GM21619 (cell line): ENCODE measurements around the gene CENPX.
"Not testable (repeated sequence)": the region's sequence is repeated elsewhere in the genome, so short reads cannot be mapped to it uniquely, and the experiment has no call there.

Source experiments
- ATAC-seq: cut with Tn5 transposase; IDR thresholded peaks from one replicate; pipeline ENCODE4 v1.9.1; 2021; ENCODE audit not compliant: unreplicated experiment

CENPX gene

GRCh38 chr17:82039695-82040299, 17.1 kb upstream of the CENPX start:
- no peak for ATAC-seq

GRCh38 chr17:82038796-82039409, 16.2 kb upstream of the CENPX start:
- ATAC-seq = not testable (repeated sequence)

- no peak for ATAC-seq
These were observed 15.2 kb upstream of the CENPX start for GRCh38 chr17:82037889-82038195.

- ATAC-seq = peak; percentile 88
These were observed 14.6 kb upstream of the CENPX start, which contains the start of gene DCXR for GRCh38 chr17:82037092-82037888. Gene DCXR, minus strand, starts transcription at chr17:82037697. Its CDS starts 15 bp downstream, at chr17:82037682.

GRCh38 chr17:82036634-82037091, 14.0 kb upstream of the CENPX start:
- ATAC-seq = peak; percentile 1

- no peak for ATAC-seq
These were observed 13.4 kb upstream of the CENPX start for GRCh38 chr17:82035956-82036633.

- ATAC-seq = no peak
These were observed 12.8 kb upstream of the CENPX start for GRCh38 chr17:82035488-82035887.

GRCh38 chr17:82034371-82035011, 11.8 kb upstream of the CENPX start:
- ATAC-seq = no peak

GRCh38 chr17:82033359-82034085, 10.8 kb upstream of the CENPX start:
- no peak for ATAC-seq

GRCh38 chr17:82031885-82032627, 9.4 kb upstream of the CENPX start:
- ATAC-seq = no peak

- ATAC-seq = no peak
These were observed 8.7 kb upstream of the CENPX start, which contains the start of gene RAC3 for GRCh38 chr17:82031303-82031884. Gene RAC3, plus strand, starts transcription at chr17:82031678. Its CDS starts 84 bp downstream, at chr17:82031762.

- ATAC-seq = no peak
These were observed 8.0 kb upstream of the CENPX start for GRCh38 chr17:82030470-82031302.

- ATAC-seq = no peak
These were observed 7.4 kb upstream of the CENPX start for GRCh38 chr17:82029990-82030469.

GRCh38 chr17:82029391-82029790, 6.7 kb upstream of the CENPX start:
- no peak for ATAC-seq

GRCh38 chr17:82028966-82029365, 6.3 kb upstream of the CENPX start:
- ATAC-seq = no peak

- ATAC-seq = no peak
These were observed 5.6 kb upstream of the CENPX start for GRCh38 chr17:82028246-82028645.

- no peak for ATAC-seq
These were observed 2.9 kb upstream of the CENPX start for GRCh38 chr17:82025401-82026107.

GRCh38 chr17:82024859-82025258, 2.2 kb upstream of the CENPX start:
- ATAC-seq = no peak
